A549 (cell line): Measurements from ENCODE around the gene TAF8. TPM values are rescaled to one million over a fixed set of nuclear protein-coding genes. Genes with fewer than 3 reads are reported as not detected.

Experiments used
- ATAC-seq, 2 experiments: fragments of 200-7000 bp in 1 of 2; fragments of >200 bp in 1 of 2; cut with Nextera tagmentation in 1 of 2; cut with Tn5 transposase in 1 of 2; 3 replicates each; pipeline versions ENCODE4 v1.8.0 to v1.9.1; 2018 to 2020; ENCODE audit warnings: mild to moderate bottlenecking in 1 of 2, moderate library complexity in 1 of 2
- CTCF ChIA-PET: fragments of 300-600 bp; sonication (Branson Sonifier 250); formaldehyde crosslinking; extraction: SDS; loops from one replicate; lab custom pipeline; 2021; ENCODE audit warnings: antibody characterized with exemption, inconsistent platforms; lab: Yijun Ruan, JAX
- POLR2A ChIA-PET: fragments of 350-600 bp; formaldehyde crosslinking; extraction: SDS; loops from one replicate; lab custom pipeline; 2021; ENCODE audit warnings: antibody characterized with exemption, inconsistent platforms; lab: Yijun Ruan, JAX
- DNase-seq, 2 experiments: peaks; one replicate each; pipeline versions ENCODE4 v3.0.0 to v3.0.0-alpha.2; 2011 to 2016; ENCODE audit warnings: low read depth in 1 of 2, low spot score in 1 of 2
- FAIRE-seq: peaks from 2 replicates; lab custom pipeline; 2011; peaks lifted over from hg19 to GRCh38; lab: Jason Lieb, UNC
- H3K27ac ChIP-seq, 2 experiments: fragments of >200 bp; sonication (Bioruptor Twin); formaldehyde crosslinking; 3 replicates each; pipeline ENCODE4 v1.5.1; 2016 to 2017
- H3K4me1 ChIP-seq: fragments of >200 bp; sonication (Bioruptor Twin); formaldehyde crosslinking; 3 replicates; pipeline ENCODE4 v1.6.1; 2016
- H3K4me2 ChIP-seq: fragments of >200 bp; sonication (Bioruptor Twin); formaldehyde crosslinking; 3 replicates; pipeline ENCODE4 v1.6.1; 2016
- H3K4me3 ChIP-seq: fragments of >200 bp; sonication (Bioruptor Twin); formaldehyde crosslinking; 3 replicates; pipeline ENCODE4 v1.5.1; 2016
- H3K9me3 ChIP-seq: fragments of >200 bp; sonication (Bioruptor Twin); formaldehyde crosslinking; 3 replicates; pipeline ENCODE4 v1.6.1; 2016
- CHD4 ChIP-seq: fragments of 200-600 bp; sonication (generic); IDR thresholded peaks from 2 replicates; pipeline ENCODE4 v1.6.1; 2016; ENCODE audit warnings: antibody characterized with exemption, mild to moderate bottlenecking, borderline replicate concordance
- CTCF ChIP-seq: fragments of >200 bp; sonication (Bioruptor Twin); formaldehyde crosslinking; IDR thresholded peaks from 3 replicates; pipeline ENCODE4 v1.5.1; 2016
- FOSB ChIP-seq: fragments of 250-450 bp; sonication (Bioruptor Pico); IDR thresholded peaks from 2 replicates; pipeline ENCODE4 v1.5.0; 2020; ENCODE audit warnings: mild to moderate bottlenecking, moderate library complexity
- GATA3 ChIP-seq: IDR thresholded peaks from 2 replicates; pipeline ENCODE4 v1.6.1; 2012; ENCODE audit warnings: borderline replicate concordance
- JUN ChIP-seq, 2 experiments: fragments of >200 bp; sonication (Bioruptor Twin); formaldehyde crosslinking; IDR thresholded peaks; 2 replicates in 1 of 2; 3 replicates in 1 of 2; pipeline ENCODE4 v1.6.1; 2016 to 2017
- MAFK ChIP-seq: fragments of 450-650 bp; IDR thresholded peaks from 2 replicates; pipeline ENCODE4 v1.6.1; 2014; ENCODE audit not compliant: partially characterized antibody
- REST ChIP-seq: fragments of 200-600 bp; sonication (generic); IDR thresholded peaks from 2 replicates; pipeline ENCODE4 v1.6.1; 2016; ENCODE audit warnings: antibody characterized with exemption, mild to moderate bottlenecking, moderate library complexity
- RFX5 ChIP-seq: fragments of 450-650 bp; IDR thresholded peaks from 2 replicates; pipeline ENCODE4 v1.7.1; 2014; ENCODE audit warnings: antibody characterized with exemption, mild to moderate bottlenecking, moderate library complexity
- WGBS: methylation state at CpG from one replicate; pipeline ENCODE4 v1.1.6; 2017; ENCODE audit errors: missing lambda C conversion rate; 5-methylcytosine and 5-hydroxymethylcytosine counted together
- polyA plus RNA-seq, 4 experiments: library from polyadenylated mRNA; depleted of rRNA in 3 of 4; stranded (reverse); fragments of >200 nt; fragmentation: RNase III in 1 of 4; extraction: RNeasy Plus Mini Kit Qiagen cat#74134 plus additional on column Dnase treatment in 1 of 4; gene quantifications; 2 replicates in 3 of 4; 3 replicates in 1 of 4; pipeline ENCODE4 v1.2.3, GENCODE V29; 2011 to 2017

TAF8 gene
- polyA plus RNA-seq, 2 of the 4 experiments (the other 2 are of a cell fraction): 14.0 to 18.7 TPM

- TF ChIP-seq REST (no peak), CHD4 (no peak), GATA3 (no peak), CTCF (peak; percentile 88)
Observed at GRCh38 chr6:42043787-42044475, 6.4 kb upstream of the TAF8 start (continued).

GRCh38 chr6:42045538-42046460 lies 4.5 kb upstream of the TAF8 start:
- ChIA-PET CTCF (interaction anchor here (0.8 to 11.6 kb wide), 14 partner anchors 16 to 266 kb away, joined by 3 to 191 read pairs (median 13); partner anchors contain the start of genes CCND3, FRS3, PRICKLE4 and TOMM6), POLR2A (interaction anchor here (0.6 to 1.5 kb wide), 4 partner anchors 12 to 259 kb away, joined by 3 to 6 read pairs (median 4); partner anchors contain the start of gene TOMM6)
- Histone ChIP-seq H3K4me1 (peaks cover 66% of the 10 kb centered on the region), H3K27ac (peak overlapping the region; percentile 88 to 96), H3K4me2 (peak overlapping the region; percentile 81), H3K9me3 (no peaks in the 10 kb centered on the region), H3K4me3 (peak overlapping the region; percentile 14; the same call in 1 of the 3 replicates)
- DNase-seq (peak in 1 of 2 experiments; percentile 43), ATAC-seq (no peak)
- WGBS: 19% methylated on average over 13 of the region's 14 CpGs
- no peak for TF ChIP-seq FOSB
- TF ChIP-seq, all 56 proteins: peak for 0
- no peak for FAIRE-seq

GRCh38 chr6:42046464-42047212 lies 3.7 kb upstream of the TAF8 start:
- DNase-seq: no peak
- peak overlapping the region; percentile 88 to 96; a peak in 5 of 6 replicates for H3K27ac ChIP-seq
- no peak for TF ChIP-seq JUN (IDR thresholded peaks at IDR 0.05)
- ATAC-seq: no peak
- ChIA-PET CTCF (interaction anchor here (0.6 to 11.6 kb wide), 6 partner anchors 79 to 262 kb away, joined by 3 to 191 read pairs (median 14); partner anchors contain the start of genes CCND3, PRICKLE4 and TOMM6), POLR2A (interaction anchor here (0.6 to 0.8 kb wide), 2 partner anchors 260 to 323 kb away, joined by 3 to 5 read pairs; no protein-coding TSS in a partner anchor)
- H3K9me3 ChIP-seq: no peaks in the 10 kb centered on the region
- 83% methylated on average over 12 of the region's 12 CpGs for WGBS
- H3K4me3 ChIP-seq: no peak overlapping the region
- peak overlapping the region; percentile 81; the same call in 2 of the 3 replicates for H3K4me2 ChIP-seq
- H3K4me1 ChIP-seq: peaks cover 62% of the 10 kb centered on the region
- FAIRE-seq: no peak

GRCh38 chr6:42047213-42047590 lies 3.1 kb upstream of the TAF8 start:
- H3K27ac ChIP-seq: peak overlapping the region; percentile 88 to 96; a peak in 4 of 6 replicates
- peaks cover 62% of the 10 kb centered on the region for H3K4me1 ChIP-seq
- ChIA-PET CTCF (interaction anchor here (0.6 to 11.6 kb wide), 5 partner anchors 79 to 262 kb away, joined by 3 to 191 read pairs (median 24); partner anchors contain the start of genes CCND3, PRICKLE4 and TOMM6), POLR2A (interaction anchor here (0.6 kb wide), 1 partner anchor 324 kb away, joined by 5 read pairs; no protein-coding TSS in a partner anchor)
- WGBS: 83% methylated on average over 4 of the region's 4 CpGs
- FAIRE-seq (no peak), DNase-seq (no peak), ATAC-seq (no peak)
- TF ChIP-seq RFX5 (no peak), MAFK (peak; percentile 69)
- H3K4me2 ChIP-seq: peak overlapping the region; percentile 81
- 0 out of 3 replicates have a peak overlapping the region, but pooled peaks have one; percentile 74 for H3K4me3 ChIP-seq
- H3K9me3 ChIP-seq: no peaks in the 10 kb centered on the region
